ENCODE measurements around the gene UBL4B. TPM values are rescaled to one million over a fixed set of nuclear protein-coding genes. Genes with fewer than 3 reads are reported as not detected.

The UBL4B gene
- total RNA-seq, 2 donors from 2014 or later, result not detected

GRCh38 chr1:110120960-110121561 is 8.8 kb downstream of the UBL4B start:
- peaks cover 0 to 10% of the 10 kb centered on the region in 2 donors for H3K9me3 ChIP-seq
- DNase-seq (ENCODE audit: low spot score), result no peak
- no peaks in the 10 kb centered on the region for H3K27me3 ChIP-seq
- no peak overlapping the region for H3K4me3 ChIP-seq
- no peak overlapping the region for H3K27ac ChIP-seq
- H3K4me1 ChIP-seq, result no peaks in the 10 kb centered on the region
- TF ChIP-seq, protein P1, sequence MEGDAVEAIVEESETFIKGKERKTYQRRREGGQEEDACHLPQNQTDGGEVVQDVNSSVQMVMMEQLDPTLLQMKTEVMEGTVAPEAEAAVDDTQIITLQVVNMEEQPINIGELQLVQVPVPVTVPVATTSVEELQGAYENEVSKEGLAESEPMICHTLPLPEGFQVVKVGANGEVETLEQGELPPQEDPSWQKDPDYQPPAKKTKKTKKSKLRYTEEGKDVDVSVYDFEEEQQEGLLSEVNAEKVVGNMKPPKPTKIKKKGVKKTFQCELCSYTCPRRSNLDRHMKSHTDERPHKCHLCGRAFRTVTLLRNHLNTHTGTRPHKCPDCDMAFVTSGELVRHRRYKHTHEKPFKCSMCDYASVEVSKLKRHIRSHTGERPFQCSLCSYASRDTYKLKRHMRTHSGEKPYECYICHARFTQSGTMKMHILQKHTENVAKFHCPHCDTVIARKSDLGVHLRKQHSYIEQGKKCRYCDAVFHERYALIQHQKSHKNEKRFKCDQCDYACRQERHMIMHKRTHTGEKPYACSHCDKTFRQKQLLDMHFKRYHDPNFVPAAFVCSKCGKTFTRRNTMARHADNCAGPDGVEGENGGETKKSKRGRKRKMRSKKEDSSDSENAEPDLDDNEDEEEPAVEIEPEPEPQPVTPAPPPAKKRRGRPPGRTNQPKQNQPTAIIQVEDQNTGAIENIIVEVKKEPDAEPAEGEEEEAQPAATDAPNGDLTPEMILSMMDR (IDR thresholded peaks at IDR 0.05), result no peak
- H3K36me3 ChIP-seq, result no peaks in the 10 kb centered on the region

GRCh38 chr1:110123224-110123623 is 11.0 kb downstream of the UBL4B start:
- H3K9me3 ChIP-seq, result peaks cover 0 to 16% of the 10 kb centered on the region in 2 donors
- no peaks in the 10 kb centered on the region for H3K4me1 ChIP-seq
- TF ChIP-seq, protein P1 (IDR thresholded peaks at IDR 0.05), result no peak

GRCh38 chr1:110125810-110126209 is 13.6 kb downstream of the UBL4B start:
- TF ChIP-seq, protein P1 (IDR thresholded peaks at IDR 0.05), result no peak
- Histone ChIP-seq H3K4me1 (peaks cover 0 to 9% of the 10 kb centered on the region in 2 donors), H3K4me3 (no peak overlapping the region), H3K27me3 (peaks cover 0 to 6% of the 10 kb centered on the region in 2 donors), H3K36me3 (no peaks in the 10 kb centered on the region), H3K9me3 (peaks cover 0 to 16% of the 10 kb centered on the region in 2 donors), H3K27ac (no peak overlapping the region)
- no peak for DNase-seq (ENCODE audit: low spot score)

More at GRCh38 chr1:110123224-110123623, 11.0 kb downstream of the UBL4B start:
- H3K27ac ChIP-seq, result no peak overlapping the region
- H3K36me3 ChIP-seq, result no peaks in the 10 kb centered on the region
- DNase-seq (ENCODE audit: low spot score), result no peak
- H3K27me3 ChIP-seq, result no peaks in the 10 kb centered on the region
- H3K4me3 ChIP-seq, result no peak overlapping the region

DNA sequence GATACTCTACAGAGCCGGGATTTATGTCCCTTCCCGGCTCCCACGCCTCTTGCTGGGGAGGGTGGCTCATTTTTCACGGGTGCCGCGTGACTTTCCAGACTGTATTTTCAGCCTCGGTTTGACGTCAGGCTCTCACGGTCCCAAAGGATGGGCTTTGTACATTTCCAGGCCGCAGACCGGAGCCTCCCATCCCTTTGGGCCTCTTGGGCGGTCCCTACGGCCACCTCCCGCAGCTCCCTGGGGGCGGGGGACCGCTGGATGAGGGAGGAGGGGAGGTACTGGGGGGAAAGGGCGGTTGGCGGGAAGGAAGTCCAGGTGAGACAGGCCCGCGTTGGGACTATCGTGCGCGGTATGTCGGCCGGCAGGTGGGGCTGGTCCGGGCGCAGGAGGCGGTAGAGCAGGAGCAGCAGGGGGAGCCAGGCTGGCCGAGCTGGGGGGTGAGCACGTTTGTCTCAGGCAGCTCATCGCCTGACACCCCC is 17.9 kb downstream of the UBL4B start:
- Histone ChIP-seq H3K36me3 (no peaks in the 10 kb centered on the region), H3K9me3 (peaks cover 0 to 9% of the 10 kb centered on the region in 2 donors), H3K27ac (no peak overlapping the region), H3K4me1 (peaks cover 0 to 9% of the 10 kb centered on the region in 2 donors), H3K4me3 (no peak overlapping the region), H3K27me3 (peaks cover 0 to 6% of the 10 kb centered on the region in 2 donors)
- DNase-seq (ENCODE audit: low spot score), result no peak
- TF ChIP-seq, protein P1 (IDR thresholded peaks at IDR 0.05), result peak in 1 of 2 donors; percentile 26

GRCh38 chr1:110130989-110131388 is 18.7 kb downstream of the UBL4B start:
- peaks cover 0 to 6% of the 10 kb centered on the region in 2 donors for H3K27me3 ChIP-seq
- no peak for DNase-seq (ENCODE audit: low spot score)
- H3K27ac ChIP-seq, result no peak overlapping the region
- TF ChIP-seq, protein P1 (IDR thresholded peaks at IDR 0.05), result no peak
- H3K4me1 ChIP-seq, result peaks cover 0 to 9% of the 10 kb centered on the region in 2 donors
- peaks cover 0 to 6% of the 10 kb centered on the region in 2 donors for H3K9me3 ChIP-seq
- H3K36me3 ChIP-seq, result no peaks in the 10 kb centered on the region
- H3K4me3 ChIP-seq, result no peak overlapping the region
